HG02970 (cell line): ENCODE results near the gene SELENON.

Experiments used
- ATAC-seq: cut with Tn5 transposase; IDR thresholded peaks from one replicate; pipeline ENCODE4 v1.9.1; 2021; ENCODE audit warnings: mild to moderate bottlenecking, moderate library complexity, moderate number of reproducible peaks; ENCODE audit not compliant: unreplicated experiment, low FRiP score

Gene SELENON

GRCh38 chr1:25858906-25859789 is 59.2 kb downstream of the SELENON start, which contains the start of gene AUNIP:
Gene AUNIP (minus strand): TSS chr1:25859457. CDS start chr1:25859357, 100 bp downstream.
- ATAC-seq, result peak; percentile 88

GRCh38 chr1:25861316-25862286 is 61.6 kb downstream of the SELENON start:
- no peak for ATAC-seq

GRCh38 chr1:25862785-25863485 is 62.9 kb downstream of the SELENON start:
- ATAC-seq, result no peak

GRCh38 chr1:25863486-25864262 is 63.7 kb downstream of the SELENON start:
- no peak for ATAC-seq

GRCh38 chr1:25864434-25864833 is 64.4 kb downstream of the SELENON start:
- no peak for ATAC-seq

- ATAC-seq, result no peak
Measured at GRCh38 chr1:25866288-25866687, 66.3 kb downstream of the SELENON start.

- no peak for ATAC-seq
Measured at GRCh38 chr1:25867210-25867991, 67.4 kb downstream of the SELENON start.
